WTC11 (cell line): ENCODE results near the gene SOCS6. TPM values are rescaled to one million over a fixed set of nuclear protein-coding genes. Genes with fewer than 3 reads are reported as not detected.

Source experiments
- ATAC-seq: fragments of 200-7000 bp; cut with Tn5 transposase; 2 replicates; pipeline ENCODE4 v1.10.0; 2021; ENCODE audit warnings: mild to moderate bottlenecking, moderate library complexity
- CTCF ChIA-PET: fragments of 300-600 bp; sonication (Branson Sonifier 250); formaldehyde crosslinking; loops from one replicate; lab custom pipeline; 2021; ENCODE audit warnings: antibody characterized with exemption; lab: Charles Lee
- POLR2A ChIA-PET: fragments of 350-600 bp; sonication (Branson Sonifier 250); formaldehyde crosslinking; loops from one replicate; lab custom pipeline; 2021; ENCODE audit warnings: antibody characterized with exemption; lab: Charles Lee
- DNase-seq: peaks from one replicate; pipeline ENCODE4 v3.0.0; 2021; ENCODE audit warnings: low spot score
- H3K27ac Mint-ChIP-seq: 2 replicates; pipeline ENCODE4 v1.8.0; 2021; ENCODE audit warnings: mixed read lengths
- H3K27me3 Mint-ChIP-seq: 2 replicates; pipeline ENCODE4 v1.8.0; 2021; ENCODE audit warnings: low read depth, mild to moderate bottlenecking, moderate library complexity, mixed read lengths
- H3K36me3 Mint-ChIP-seq: 2 replicates; pipeline ENCODE4 v1.8.0; 2021; ENCODE audit warnings: mixed read lengths
- H3K4me1 Mint-ChIP-seq: 2 replicates; pipeline ENCODE4 v1.8.0; 2022; ENCODE audit warnings: mixed read lengths
- H3K4me3 Mint-ChIP-seq: 2 replicates; pipeline ENCODE4 v1.8.0; 2021; ENCODE audit warnings: mild to moderate bottlenecking, moderate library complexity, mixed read lengths
- H3K9me3 Mint-ChIP-seq: 2 replicates; pipeline ENCODE4 v1.8.0; 2021; ENCODE audit warnings: mixed read lengths
- FOXK1 ChIP-seq: sonication (generic); formaldehyde crosslinking; IDR thresholded peaks from 2 replicates; pipeline ENCODE4 v1.8.0; 2022; ENCODE audit warnings: mild to moderate bottlenecking, moderate library complexity, missing genetic modification reagents
- FOXP1 ChIP-seq: sonication (generic); formaldehyde crosslinking; IDR thresholded peaks from 2 replicates; pipeline ENCODE4 v1.8.0; 2022; ENCODE audit warnings: missing genetic modification reagents, mild to moderate bottlenecking, moderate library complexity, borderline replicate concordance
- GABPB1 ChIP-seq: sonication (generic); formaldehyde crosslinking; IDR thresholded peaks from 2 replicates; pipeline ENCODE4 v1.8.1; 2023; ENCODE audit warnings: mild to moderate bottlenecking, missing genetic modification reagents
- KAT7 ChIP-seq: sonication (generic); formaldehyde crosslinking; IDR thresholded peaks from 2 replicates; pipeline ENCODE4 v1.8.1; 2023; ENCODE audit warnings: missing genetic modification reagents, mild to moderate bottlenecking, borderline replicate concordance
- NR3C1 ChIP-seq: sonication (generic); formaldehyde crosslinking; conservative IDR thresholded peaks from 2 replicates; pipeline ENCODE4 v1.8.1; 2023; ENCODE audit warnings: low read depth, mild to moderate bottlenecking, missing genetic modification reagents
- PRRX2 ChIP-seq: fragments of 250-450 bp; sonication (Bioruptor Pico); IDR thresholded peaks from 2 replicates; pipeline ENCODE4 v1.8.0; 2021; ENCODE audit warnings: mild to moderate bottlenecking
- SMAD3 ChIP-seq: sonication (generic); formaldehyde crosslinking; IDR thresholded peaks from 2 replicates; pipeline ENCODE4 v1.8.0; 2022; ENCODE audit warnings: missing genetic modification reagents, mild to moderate bottlenecking, borderline replicate concordance
- TCF7 ChIP-seq: sonication (generic); formaldehyde crosslinking; IDR thresholded peaks from 2 replicates; pipeline ENCODE4 v1.8.0; 2022; ENCODE audit warnings: mild to moderate bottlenecking, low read depth, missing genetic modification reagents, moderate library complexity
- TEAD4 ChIP-seq: sonication (generic); formaldehyde crosslinking; IDR thresholded peaks from 2 replicates; pipeline ENCODE4 v1.8.0; 2022; ENCODE audit warnings: mild to moderate bottlenecking, missing genetic modification reagents
- TP53 ChIP-seq: sonication (generic); formaldehyde crosslinking; IDR thresholded peaks from 2 replicates; pipeline ENCODE4 v1.8.1; 2023; ENCODE audit warnings: mild to moderate bottlenecking, missing genetic modification reagents
- ZNF671 ChIP-seq: fragments of 250-450 bp; sonication (Bioruptor Pico); IDR thresholded peaks from 2 replicates; pipeline ENCODE4 v1.8.0; 2021; ENCODE audit warnings: mild to moderate bottlenecking
- total RNA-seq: library from RNA; stranded (reverse); gene quantifications from 3 replicates; pipeline ENCODE4 v1.2.3, GENCODE V29; 2021
- TF ChIP-seq, protein P1 (sequence below): sonication (generic); formaldehyde crosslinking; IDR thresholded peaks from 2 replicates; pipeline ENCODE4 v1.8.0; 2022; ENCODE audit warnings: mild to moderate bottlenecking, missing genetic modification reagents
- TF ChIP-seq, protein P2 (sequence below): sonication (generic); formaldehyde crosslinking; IDR thresholded peaks from 2 replicates; pipeline ENCODE4 v1.8.0; 2022; ENCODE audit warnings: mild to moderate bottlenecking, missing genetic modification reagents
- TF ChIP-seq, protein P3 (sequence below): sonication (generic); formaldehyde crosslinking; IDR thresholded peaks from 2 replicates; pipeline ENCODE4 v1.8.0; 2022; ENCODE audit warnings: mild to moderate bottlenecking, missing genetic modification reagents
- TF ChIP-seq, protein P4 (sequence below): sonication (generic); formaldehyde crosslinking; IDR thresholded peaks from 2 replicates; pipeline ENCODE4 v1.8.1; 2022; ENCODE audit warnings: mild to moderate bottlenecking, missing genetic modification reagents, moderate library complexity, borderline replicate concordance
- TF ChIP-seq, protein P5 (sequence below): sonication (generic); formaldehyde crosslinking; IDR thresholded peaks from 2 replicates; pipeline ENCODE4 v1.8.0; 2023; ENCODE audit warnings: mild to moderate bottlenecking, missing genetic modification reagents
- TF ChIP-seq, protein P6 (sequence below): fragments of 250-450 bp; sonication (Bioruptor Pico); IDR thresholded peaks from 2 replicates; pipeline ENCODE4 v2.1.2; 2022; ENCODE audit warnings: mild to moderate bottlenecking, moderate library complexity

SOCS6 gene
- total RNA-seq, 1 experiment from 2014 or later: 16.5 TPM

DNA sequence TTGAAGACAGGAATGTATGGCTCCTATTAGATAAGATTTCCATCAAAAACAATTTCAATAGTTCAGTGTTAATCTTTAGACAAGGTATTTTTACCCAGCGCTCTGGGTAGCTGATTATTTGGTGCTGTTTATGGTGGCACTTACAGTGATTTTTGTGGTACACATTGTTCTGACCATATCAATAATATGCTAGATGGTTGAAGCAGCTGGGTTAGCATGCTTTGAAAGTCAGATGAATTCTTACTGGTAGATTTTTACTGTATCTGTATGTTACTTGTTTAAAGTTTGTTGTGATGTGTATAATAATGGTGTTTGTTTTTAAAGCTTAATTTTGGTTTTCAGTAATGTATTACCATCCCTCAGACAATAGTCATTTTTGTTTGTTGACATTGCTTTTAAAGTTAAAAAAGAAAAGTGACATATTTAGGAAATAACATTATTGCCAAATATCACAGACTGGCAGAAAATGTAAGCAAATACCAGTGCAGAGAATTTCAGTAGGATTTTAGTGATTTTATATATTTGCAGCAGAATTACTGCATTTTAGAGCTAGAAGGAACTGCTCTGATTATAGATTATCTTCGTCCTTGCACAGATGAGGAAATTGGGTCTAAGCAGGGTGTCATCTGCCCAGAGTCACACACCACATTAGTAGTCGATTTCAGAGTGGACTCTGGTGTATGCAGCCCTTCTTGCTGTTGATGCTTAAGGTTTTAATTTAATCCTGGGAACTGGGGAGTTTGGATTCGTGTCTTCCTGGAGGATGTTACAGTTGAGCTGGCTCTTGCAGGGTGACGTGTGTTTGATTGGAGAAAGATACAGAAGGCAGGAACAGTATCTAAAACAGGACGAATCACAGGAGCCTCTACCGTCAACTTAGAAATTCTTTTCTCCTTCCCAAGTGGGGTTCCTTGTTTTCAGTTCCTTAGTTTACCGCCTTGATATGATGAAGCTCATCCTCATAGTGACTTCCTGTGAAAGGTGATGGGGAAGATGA is 6.6 kb downstream of the SOCS6 start:
- H3K36me3 Mint-ChIP-seq: no peaks in the 10 kb centered on the region
- ATAC-seq (no peak), DNase-seq (no peak)
- H3K27ac Mint-ChIP-seq: peak overlapping the region; percentile 33; the same call in 1 of the 2 replicates
- ChIA-PET CTCF (interaction anchor here (1.3 kb wide), 1 partner anchor 139 kb away, joined by 3 read pairs; no protein-coding TSS in a partner anchor), POLR2A (no interaction called here)
- no peaks in the 10 kb centered on the region for H3K9me3 Mint-ChIP-seq
- H3K4me3 Mint-ChIP-seq: no peak overlapping the region
- peaks cover 59% of the 10 kb centered on the region for H3K4me1 Mint-ChIP-seq
- H3K27me3 Mint-ChIP-seq: no peaks in the 10 kb centered on the region
- TF ChIP-seq, protein P1, sequence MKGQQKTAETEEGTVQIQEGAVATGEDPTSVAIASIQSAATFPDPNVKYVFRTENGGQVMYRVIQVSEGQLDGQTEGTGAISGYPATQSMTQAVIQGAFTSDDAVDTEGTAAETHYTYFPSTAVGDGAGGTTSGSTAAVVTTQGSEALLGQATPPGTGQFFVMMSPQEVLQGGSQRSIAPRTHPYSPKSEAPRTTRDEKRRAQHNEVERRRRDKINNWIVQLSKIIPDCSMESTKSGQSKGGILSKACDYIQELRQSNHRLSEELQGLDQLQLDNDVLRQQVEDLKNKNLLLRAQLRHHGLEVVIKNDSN (CRISPR knock-in tag): no peak
- no peak for TF ChIP-seq ZNF671 (CRISPR knock-in tag)
- no peak for TF ChIP-seq TP53 (CRISPR knock-in tag)
- TF ChIP-seq, protein P2, sequence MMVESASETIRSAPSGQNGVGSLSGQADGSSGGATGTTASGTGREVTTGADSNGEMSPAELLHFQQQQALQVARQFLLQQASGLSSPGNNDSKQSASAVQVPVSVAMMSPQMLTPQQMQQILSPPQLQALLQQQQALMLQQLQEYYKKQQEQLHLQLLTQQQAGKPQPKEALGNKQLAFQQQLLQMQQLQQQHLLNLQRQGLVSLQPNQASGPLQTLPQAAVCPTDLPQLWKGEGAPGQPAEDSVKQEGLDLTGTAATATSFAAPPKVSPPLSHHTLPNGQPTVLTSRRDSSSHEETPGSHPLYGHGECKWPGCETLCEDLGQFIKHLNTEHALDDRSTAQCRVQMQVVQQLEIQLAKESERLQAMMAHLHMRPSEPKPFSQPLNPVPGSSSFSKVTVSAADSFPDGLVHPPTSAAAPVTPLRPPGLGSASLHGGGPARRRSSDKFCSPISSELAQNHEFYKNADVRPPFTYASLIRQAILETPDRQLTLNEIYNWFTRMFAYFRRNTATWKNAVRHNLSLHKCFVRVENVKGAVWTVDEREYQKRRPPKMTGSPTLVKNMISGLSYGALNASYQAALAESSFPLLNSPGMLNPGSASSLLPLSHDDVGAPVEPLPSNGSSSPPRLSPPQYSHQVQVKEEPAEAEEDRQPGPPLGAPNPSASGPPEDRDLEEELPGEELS (CRISPR knock-in tag): no peak
- TF ChIP-seq, protein P3, sequence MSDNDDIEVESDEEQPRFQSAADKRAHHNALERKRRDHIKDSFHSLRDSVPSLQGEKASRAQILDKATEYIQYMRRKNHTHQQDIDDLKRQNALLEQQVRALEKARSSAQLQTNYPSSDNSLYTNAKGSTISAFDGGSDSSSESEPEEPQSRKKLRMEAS (CRISPR knock-in tag): no peak
- TF ChIP-seq, protein P4, sequence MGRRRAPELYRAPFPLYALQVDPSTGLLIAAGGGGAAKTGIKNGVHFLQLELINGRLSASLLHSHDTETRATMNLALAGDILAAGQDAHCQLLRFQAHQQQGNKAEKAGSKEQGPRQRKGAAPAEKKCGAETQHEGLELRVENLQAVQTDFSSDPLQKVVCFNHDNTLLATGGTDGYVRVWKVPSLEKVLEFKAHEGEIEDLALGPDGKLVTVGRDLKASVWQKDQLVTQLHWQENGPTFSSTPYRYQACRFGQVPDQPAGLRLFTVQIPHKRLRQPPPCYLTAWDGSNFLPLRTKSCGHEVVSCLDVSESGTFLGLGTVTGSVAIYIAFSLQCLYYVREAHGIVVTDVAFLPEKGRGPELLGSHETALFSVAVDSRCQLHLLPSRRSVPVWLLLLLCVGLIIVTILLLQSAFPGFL (CRISPR knock-in tag): no peak
- TF ChIP-seq NR3C1: no peak
- TF ChIP-seq TEAD4 (CRISPR knock-in tag): no peak
- TF ChIP-seq, protein P5, sequence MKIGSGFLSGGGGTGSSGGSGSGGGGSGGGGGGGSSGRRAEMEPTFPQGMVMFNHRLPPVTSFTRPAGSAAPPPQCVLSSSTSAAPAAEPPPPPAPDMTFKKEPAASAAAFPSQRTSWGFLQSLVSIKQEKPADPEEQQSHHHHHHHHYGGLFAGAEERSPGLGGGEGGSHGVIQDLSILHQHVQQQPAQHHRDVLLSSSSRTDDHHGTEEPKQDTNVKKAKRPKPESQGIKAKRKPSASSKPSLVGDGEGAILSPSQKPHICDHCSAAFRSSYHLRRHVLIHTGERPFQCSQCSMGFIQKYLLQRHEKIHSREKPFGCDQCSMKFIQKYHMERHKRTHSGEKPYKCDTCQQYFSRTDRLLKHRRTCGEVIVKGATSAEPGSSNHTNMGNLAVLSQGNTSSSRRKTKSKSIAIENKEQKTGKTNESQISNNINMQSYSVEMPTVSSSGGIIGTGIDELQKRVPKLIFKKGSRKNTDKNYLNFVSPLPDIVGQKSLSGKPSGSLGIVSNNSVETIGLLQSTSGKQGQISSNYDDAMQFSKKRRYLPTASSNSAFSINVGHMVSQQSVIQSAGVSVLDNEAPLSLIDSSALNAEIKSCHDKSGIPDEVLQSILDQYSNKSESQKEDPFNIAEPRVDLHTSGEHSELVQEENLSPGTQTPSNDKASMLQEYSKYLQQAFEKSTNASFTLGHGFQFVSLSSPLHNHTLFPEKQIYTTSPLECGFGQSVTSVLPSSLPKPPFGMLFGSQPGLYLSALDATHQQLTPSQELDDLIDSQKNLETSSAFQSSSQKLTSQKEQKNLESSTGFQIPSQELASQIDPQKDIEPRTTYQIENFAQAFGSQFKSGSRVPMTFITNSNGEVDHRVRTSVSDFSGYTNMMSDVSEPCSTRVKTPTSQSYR (CRISPR knock-in tag): no peak
- no peak for TF ChIP-seq TCF7 (CRISPR knock-in tag)
- no peak for TF ChIP-seq FOXP1 (CRISPR knock-in tag)
- no peak for TF ChIP-seq PRRX2 (CRISPR knock-in tag)
- no peak for TF ChIP-seq SMAD3 (CRISPR knock-in tag)
- TF ChIP-seq GABPB1 (CRISPR knock-in tag): no peak
- TF ChIP-seq FOXK1 (CRISPR knock-in tag): no peak
- TF ChIP-seq, protein P6, sequence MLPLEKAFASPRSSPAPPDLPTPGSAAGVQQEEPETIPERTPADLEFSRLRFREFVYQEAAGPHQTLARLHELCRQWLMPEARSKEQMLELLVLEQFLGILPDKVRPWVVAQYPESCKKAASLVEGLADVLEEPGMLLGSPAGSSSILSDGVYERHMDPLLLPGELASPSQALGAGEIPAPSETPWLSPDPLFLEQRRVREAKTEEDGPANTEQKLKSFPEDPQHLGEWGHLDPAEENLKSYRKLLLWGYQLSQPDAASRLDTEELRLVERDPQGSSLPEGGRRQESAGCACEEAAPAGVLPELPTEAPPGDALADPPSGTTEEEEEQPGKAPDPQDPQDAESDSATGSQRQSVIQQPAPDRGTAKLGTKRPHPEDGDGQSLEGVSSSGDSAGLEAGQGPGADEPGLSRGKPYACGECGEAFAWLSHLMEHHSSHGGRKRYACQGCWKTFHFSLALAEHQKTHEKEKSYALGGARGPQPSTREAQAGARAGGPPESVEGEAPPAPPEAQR: no peak
- no peak for TF ChIP-seq KAT7 (CRISPR knock-in tag)
